IMR-90 (cell line): ENCODE data around the gene PLCH2.

Source experiments
- BHLHE40 ChIP-seq: fragments of 150-350 bp; IDR thresholded peaks from 2 replicates; pipeline ENCODE4 v1.6.1; 2016; ENCODE audit warnings: mild to moderate bottlenecking, low read depth, low read length
- CEBPB ChIP-seq: IDR thresholded peaks from 2 replicates; pipeline ENCODE4 v1.6.1; 2012; ENCODE audit warnings: low read depth, low read length, improper control_type of control experiment
- CHD1 ChIP-seq: IDR thresholded peaks from 2 replicates; pipeline ENCODE4 v1.6.1; 2012; ENCODE audit warnings: low read depth, low read length, improper control_type of control experiment
- FOS ChIP-seq: fragments of 150-350 bp; IDR thresholded peaks from 2 replicates; pipeline ENCODE4 v1.6.1; 2016; ENCODE audit warnings: low read depth, low read length
- MXI1 ChIP-seq: IDR thresholded peaks from 2 replicates; pipeline ENCODE4 v1.6.1; 2012; ENCODE audit warnings: low read depth, mild to moderate bottlenecking, low read length, moderate library complexity, borderline replicate concordance
- POLR2A ChIP-seq: IDR thresholded peaks from 2 replicates; pipeline ENCODE4 v1.6.1; 2012; ENCODE audit warnings: mild to moderate bottlenecking, low read depth, low read length
- RAD21 ChIP-seq: IDR thresholded peaks from 2 replicates; pipeline ENCODE4 v1.6.1; 2012; ENCODE audit warnings: low read length, improper control_type of control experiment
- RCOR1 ChIP-seq: IDR thresholded peaks from 2 replicates; pipeline ENCODE4 v1.6.1; 2012; ENCODE audit warnings: mild to moderate bottlenecking, low read length, improper control_type of control experiment; ENCODE audit not compliant: insufficient replicate concordance
- RFX5 ChIP-seq: IDR thresholded peaks from 2 replicates; pipeline ENCODE4 v1.8.0; 2012; ENCODE audit warnings: low read depth, mild to moderate bottlenecking, low read length, moderate library complexity
- SMC3 ChIP-seq: fragments of 150-350 bp; IDR thresholded peaks from 2 replicates; pipeline ENCODE4 v1.6.1; 2016; ENCODE audit warnings: low read depth, mild to moderate bottlenecking, antibody characterized with exemption, low read length, moderate library complexity
- TF ChIP-seq, protein P1 (sequence below): fragments of 150-350 bp; IDR thresholded peaks from 2 replicates; pipeline ENCODE4 v1.6.1; 2016; ENCODE audit warnings: low read depth, mild to moderate bottlenecking, low read length, moderate library complexity, borderline replicate concordance
- TF ChIP-seq, protein P2 (sequence below): conservative IDR thresholded peaks from 2 replicates; pipeline ENCODE4 v1.5.1; 2012; ENCODE audit warnings: mild to moderate bottlenecking, low read depth, low read length, improper control_type of control experiment
- TF ChIP-seq, protein P3 (sequence below): fragments of 150-350 bp; IDR thresholded peaks from 2 replicates; pipeline ENCODE4 v1.6.1; 2017; ENCODE audit warnings: mild to moderate bottlenecking, antibody characterized with exemption, low read length, low read depth

DNA sequence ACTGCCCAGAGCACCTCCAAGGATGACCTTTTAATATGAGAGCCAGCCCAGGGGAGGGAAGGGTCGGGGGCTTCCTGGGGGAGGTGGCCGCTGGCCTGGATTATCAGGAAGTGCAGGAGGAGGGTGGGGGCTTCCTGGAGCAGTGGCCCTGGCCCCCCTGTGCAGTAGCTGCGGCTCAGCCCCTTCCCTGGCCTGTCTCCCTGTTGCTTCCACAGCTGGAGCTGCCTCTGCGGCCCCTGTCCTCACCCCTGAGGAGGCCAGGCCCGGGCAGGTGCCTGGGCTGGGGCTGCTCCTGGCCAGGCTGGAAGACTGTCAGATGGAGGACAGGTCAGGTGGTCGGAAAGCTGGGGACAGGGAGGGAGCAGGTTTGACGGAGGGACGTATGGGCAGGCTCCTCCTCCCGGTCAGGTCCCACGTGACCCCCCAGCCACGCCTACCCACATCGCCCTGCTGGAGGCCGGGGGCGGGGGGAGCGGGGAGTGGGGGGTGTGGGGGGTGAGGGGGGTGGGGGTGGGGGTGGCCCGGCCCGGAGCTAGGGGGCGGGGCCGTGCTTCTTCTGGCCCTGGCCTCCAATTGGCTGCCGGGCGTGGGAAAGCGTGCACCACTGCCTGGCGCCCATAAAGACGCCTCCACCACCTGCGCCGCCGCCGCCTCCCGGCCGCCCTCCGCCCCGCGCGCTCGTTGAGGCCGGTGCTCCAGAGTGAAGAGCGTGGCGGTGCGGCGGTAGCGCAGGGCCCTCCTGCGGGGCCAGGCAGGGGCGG is 69.8 kb downstream of the PLCH2 start:
- TF ChIP-seq, protein P1, sequence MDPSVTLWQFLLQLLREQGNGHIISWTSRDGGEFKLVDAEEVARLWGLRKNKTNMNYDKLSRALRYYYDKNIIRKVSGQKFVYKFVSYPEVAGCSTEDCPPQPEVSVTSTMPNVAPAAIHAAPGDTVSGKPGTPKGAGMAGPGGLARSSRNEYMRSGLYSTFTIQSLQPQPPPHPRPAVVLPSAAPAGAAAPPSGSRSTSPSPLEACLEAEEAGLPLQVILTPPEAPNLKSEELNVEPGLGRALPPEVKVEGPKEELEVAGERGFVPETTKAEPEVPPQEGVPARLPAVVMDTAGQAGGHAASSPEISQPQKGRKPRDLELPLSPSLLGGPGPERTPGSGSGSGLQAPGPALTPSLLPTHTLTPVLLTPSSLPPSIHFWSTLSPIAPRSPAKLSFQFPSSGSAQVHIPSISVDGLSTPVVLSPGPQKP: no peak
- no peak for TF ChIP-seq FOS
- TF ChIP-seq, protein P2, sequence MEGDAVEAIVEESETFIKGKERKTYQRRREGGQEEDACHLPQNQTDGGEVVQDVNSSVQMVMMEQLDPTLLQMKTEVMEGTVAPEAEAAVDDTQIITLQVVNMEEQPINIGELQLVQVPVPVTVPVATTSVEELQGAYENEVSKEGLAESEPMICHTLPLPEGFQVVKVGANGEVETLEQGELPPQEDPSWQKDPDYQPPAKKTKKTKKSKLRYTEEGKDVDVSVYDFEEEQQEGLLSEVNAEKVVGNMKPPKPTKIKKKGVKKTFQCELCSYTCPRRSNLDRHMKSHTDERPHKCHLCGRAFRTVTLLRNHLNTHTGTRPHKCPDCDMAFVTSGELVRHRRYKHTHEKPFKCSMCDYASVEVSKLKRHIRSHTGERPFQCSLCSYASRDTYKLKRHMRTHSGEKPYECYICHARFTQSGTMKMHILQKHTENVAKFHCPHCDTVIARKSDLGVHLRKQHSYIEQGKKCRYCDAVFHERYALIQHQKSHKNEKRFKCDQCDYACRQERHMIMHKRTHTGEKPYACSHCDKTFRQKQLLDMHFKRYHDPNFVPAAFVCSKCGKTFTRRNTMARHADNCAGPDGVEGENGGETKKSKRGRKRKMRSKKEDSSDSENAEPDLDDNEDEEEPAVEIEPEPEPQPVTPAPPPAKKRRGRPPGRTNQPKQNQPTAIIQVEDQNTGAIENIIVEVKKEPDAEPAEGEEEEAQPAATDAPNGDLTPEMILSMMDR: no peak
- TF ChIP-seq CEBPB: no peak
- no peak for TF ChIP-seq RAD21
- no peak for TF ChIP-seq RFX5
- no peak for TF ChIP-seq MXI1
- TF ChIP-seq, protein P3, sequence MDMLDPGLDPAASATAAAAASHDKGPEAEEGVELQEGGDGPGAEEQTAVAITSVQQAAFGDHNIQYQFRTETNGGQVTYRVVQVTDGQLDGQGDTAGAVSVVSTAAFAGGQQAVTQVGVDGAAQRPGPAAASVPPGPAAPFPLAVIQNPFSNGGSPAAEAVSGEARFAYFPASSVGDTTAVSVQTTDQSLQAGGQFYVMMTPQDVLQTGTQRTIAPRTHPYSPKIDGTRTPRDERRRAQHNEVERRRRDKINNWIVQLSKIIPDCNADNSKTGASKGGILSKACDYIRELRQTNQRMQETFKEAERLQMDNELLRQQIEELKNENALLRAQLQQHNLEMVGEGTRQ: peak; percentile 91
- TF ChIP-seq CHD1: no peak
- TF ChIP-seq SMC3: no peak
- TF ChIP-seq POLR2A: no peak
- TF ChIP-seq BHLHE40: no peak
- TF ChIP-seq RCOR1: no peak
